Trophoblast cell (in vitro differentiated cells and primary cell): Measurements from ENCODE around the gene MICOS13.

Source experiments
- DNase-seq, 2 donors: peaks; one replicate each; pipeline ENCODE4 v3.0.0-alpha.2; 2016
- H2AFZ ChIP-seq: 2 replicates; pipeline ENCODE4 v1.6.1; 2013; ENCODE audit warnings: low read length, moderate library complexity, mild to moderate bottlenecking; ENCODE audit not compliant: insufficient read depth, poor library complexity
- H2AK5ac ChIP-seq: 2 replicates; pipeline ENCODE4 v1.6.1; 2013; ENCODE audit warnings: mild to moderate bottlenecking, low read length
- H2BK120ac ChIP-seq: 2 replicates; pipeline ENCODE4 v1.6.1; 2013; ENCODE audit warnings: low read length, mild to moderate bottlenecking, moderate library complexity; ENCODE audit not compliant: insufficient read depth, poor library complexity
- H2BK12ac ChIP-seq: 2 replicates; pipeline ENCODE4 v1.6.1; 2013; ENCODE audit warnings: mild to moderate bottlenecking, low read length, moderate library complexity
- H2BK5ac ChIP-seq: 2 replicates; pipeline ENCODE4 v1.6.1; 2013; ENCODE audit warnings: low read length, low read depth, moderate library complexity, mild to moderate bottlenecking; ENCODE audit not compliant: poor library complexity
- H3K14ac ChIP-seq: 2 replicates; pipeline ENCODE4 v1.6.1; 2013; ENCODE audit warnings: mild to moderate bottlenecking, low read length
- H3K18ac ChIP-seq: 2 replicates; pipeline ENCODE4 v1.6.1; 2013; ENCODE audit warnings: mild to moderate bottlenecking, low read length
- H3K23ac ChIP-seq: 2 replicates; pipeline ENCODE4 v1.6.1; 2013; ENCODE audit warnings: low read length
- H3K27ac ChIP-seq: 2 replicates; pipeline ENCODE4 v1.5.1; 2013; ENCODE audit warnings: low read depth, mild to moderate bottlenecking, inconsistent platforms, low read length, moderate library complexity
- H3K27me3 ChIP-seq: 2 replicates; pipeline ENCODE4 v1.6.1; 2013; ENCODE audit warnings: inconsistent platforms, mild to moderate bottlenecking, low read length, moderate library complexity; ENCODE audit not compliant: insufficient read depth
- H3K36me3 ChIP-seq, 2 experiments: 1 replicate in 1 of 2; 2 replicates in 1 of 2; pipeline ENCODE4 v1.6.1; 2013; ENCODE audit warnings: low read length in 2 of 2, mild to moderate bottlenecking in 2 of 2, moderate library complexity in 1 of 2; ENCODE audit not compliant: insufficient read depth in 2 of 2, control insufficient read depth in 1 of 2
- H3K4ac ChIP-seq: 2 replicates; pipeline ENCODE4 v1.6.1; 2013; ENCODE audit warnings: low read depth, mild to moderate bottlenecking, low read length, moderate library complexity
- H3K4me1 ChIP-seq, 2 experiments: 1 replicate in 1 of 2; 2 replicates in 1 of 2; pipeline ENCODE4 v1.6.1; 2013; ENCODE audit warnings: low read length in 2 of 2, mild to moderate bottlenecking in 2 of 2, moderate library complexity in 1 of 2; ENCODE audit not compliant: insufficient read depth in 2 of 2, control insufficient read depth in 1 of 2
- H3K4me2 ChIP-seq: 2 replicates; pipeline ENCODE4 v1.6.1; 2013; ENCODE audit warnings: inconsistent platforms, mild to moderate bottlenecking, low read length, moderate library complexity
- H3K4me3 ChIP-seq: 2 replicates; pipeline ENCODE4 v1.5.1; 2013; ENCODE audit warnings: mild to moderate bottlenecking, low read depth, low read length, inconsistent platforms
- H3K79me1 ChIP-seq: one replicate; pipeline ENCODE4 v1.6.1; 2013; ENCODE audit warnings: low read length
- H3K79me2 ChIP-seq: 2 replicates; pipeline ENCODE4 v1.6.1; 2013; ENCODE audit warnings: low read length, mild to moderate bottlenecking; ENCODE audit not compliant: control insufficient read depth, insufficient read depth, poor library complexity
- H3K9ac ChIP-seq: 2 replicates; pipeline ENCODE4 v1.6.1; 2013; ENCODE audit warnings: mild to moderate bottlenecking, low read length
- H3K9me3 ChIP-seq: 2 replicates; pipeline ENCODE4 v1.6.1; 2013; ENCODE audit warnings: low read depth, mild to moderate bottlenecking, control low read depth, inconsistent platforms, low read length; ENCODE audit not compliant: insufficient read depth
- H4K12ac ChIP-seq: 2 replicates; pipeline ENCODE4 v1.6.1; 2013; ENCODE audit warnings: low read depth, mild to moderate bottlenecking, low read length, moderate library complexity
- H4K8ac ChIP-seq: 2 replicates; pipeline ENCODE4 v1.6.1; 2013; ENCODE audit warnings: low read depth, mild to moderate bottlenecking, low read length, moderate library complexity
- H4K91ac ChIP-seq: one replicate; pipeline ENCODE4 v1.6.1; 2013; ENCODE audit warnings: low read depth, mild to moderate bottlenecking, low read length, moderate library complexity
- WGBS: extraction: QIAGEN DNeasy Blood & Tissue Kit; methylation state at CpG from one replicate; pipeline ENCODE4 v1.1.7; 2013; ENCODE audit warnings: missing lambda C conversion rate; ENCODE audit not compliant: insufficient read length, insufficient coverage; ENCODE audit errors: extremely low coverage; 5-methylcytosine and 5-hydroxymethylcytosine counted together

The MICOS13 gene

DNA sequence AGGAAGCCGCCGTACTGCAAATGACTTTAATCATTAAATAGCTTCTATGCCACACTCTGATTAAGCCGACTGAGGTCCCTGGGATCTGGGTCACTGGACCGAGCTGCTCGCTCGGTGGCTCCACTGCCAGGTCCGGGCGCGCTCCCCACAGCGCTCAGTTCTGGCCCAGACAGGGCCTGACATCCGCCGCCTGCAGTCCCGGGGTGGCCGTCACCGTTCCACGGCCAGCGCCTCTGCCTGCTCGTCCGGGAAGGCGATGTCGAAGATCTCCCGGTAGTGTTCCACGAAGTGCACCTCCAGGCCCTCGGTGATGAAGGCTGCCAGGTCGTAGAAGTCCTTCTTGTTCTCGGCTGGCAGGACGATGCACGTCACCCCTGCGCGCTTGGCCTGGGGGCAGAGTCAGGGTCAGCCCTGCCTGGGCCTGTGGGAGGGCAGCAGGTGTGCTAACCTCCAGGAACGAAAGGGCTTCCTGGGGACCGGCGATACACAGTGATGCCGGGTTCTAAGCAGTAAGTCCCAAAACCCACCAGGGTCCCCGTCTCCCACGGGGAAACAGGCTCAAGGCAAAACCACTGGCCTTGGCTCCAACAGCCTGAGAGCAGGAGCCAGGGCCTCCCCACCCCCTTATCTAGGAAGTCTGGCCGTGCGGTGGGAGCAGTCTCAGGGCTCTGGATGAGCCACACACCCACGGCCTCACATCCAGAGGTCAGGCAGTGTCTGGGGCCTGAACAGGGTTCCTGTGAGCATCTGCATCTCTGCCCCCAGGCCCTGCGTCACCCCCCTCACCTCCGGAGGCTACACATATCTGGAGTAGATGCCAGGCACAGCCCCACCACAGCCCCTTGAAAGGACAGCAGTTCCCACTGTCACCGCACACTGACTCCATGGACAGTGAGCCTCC lies 11.8 kb upstream of the MICOS13 start:
- Histone ChIP-seq H3K79me1 (peaks cover 7% of the 10 kb centered on the region), H2BK12ac (no peak overlapping the region), H2AFZ (no peak overlapping the region)

DNA sequence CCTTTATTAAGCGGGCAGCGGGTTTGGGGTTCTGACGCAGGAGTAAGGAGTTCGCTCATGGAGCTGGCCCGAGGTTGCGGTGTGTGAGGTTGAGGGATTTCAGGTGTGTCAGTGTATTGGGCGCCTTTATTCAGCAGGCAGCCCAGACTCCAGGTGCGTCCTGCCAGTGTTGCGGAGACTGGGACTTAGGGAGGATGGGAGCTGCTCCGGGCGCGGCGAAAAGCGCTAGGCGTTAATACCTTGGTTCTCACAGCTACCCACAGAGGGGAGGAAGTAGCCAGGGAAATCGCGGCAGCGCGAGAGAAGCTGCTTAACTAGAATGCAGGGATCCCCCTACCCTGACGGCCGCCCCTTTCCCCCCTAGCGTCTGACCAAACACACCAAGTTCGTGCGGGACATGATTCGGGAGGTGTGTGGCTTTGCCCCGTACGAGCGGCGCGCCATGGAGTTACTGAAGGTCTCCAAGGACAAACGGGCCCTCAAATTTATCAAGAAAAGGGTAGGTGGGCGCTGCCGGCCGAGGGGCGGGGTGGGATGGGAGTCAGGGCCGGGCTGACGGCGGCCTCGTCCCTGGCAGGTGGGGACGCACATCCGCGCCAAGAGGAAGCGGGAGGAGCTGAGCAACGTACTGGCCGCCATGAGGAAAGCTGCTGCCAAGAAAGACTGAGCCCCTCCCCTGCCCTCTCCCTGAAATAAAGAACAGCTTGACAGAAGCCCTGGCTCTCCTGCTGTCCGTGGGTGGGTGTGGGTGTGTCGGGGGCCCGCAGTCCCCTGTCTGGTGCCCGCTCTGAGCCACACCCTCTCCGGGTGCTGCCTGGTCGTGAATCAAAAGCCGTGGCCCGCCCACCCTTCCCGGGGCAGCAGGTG lies 10.9 kb upstream of the MICOS13 start:
- peaks cover 50 to 51% of the 10 kb centered on the region in 2 experiments for H3K36me3 ChIP-seq
- H3K4ac ChIP-seq = peak overlapping the region; percentile 99
- H3K27ac ChIP-seq = no peak overlapping the region
- H3K4me1 ChIP-seq = peaks cover 10 to 15% of the 10 kb centered on the region in 2 experiments
- peak overlapping the region; percentile 99 for H3K14ac ChIP-seq
- no peaks in the 10 kb centered on the region for H3K27me3 ChIP-seq
- H4K12ac ChIP-seq = peak overlapping the region; percentile 3
- H2AFZ ChIP-seq = no peak overlapping the region
- peak overlapping the region; percentile 59 for H3K4me2 ChIP-seq
- H3K79me2 ChIP-seq = peaks cover 31% of the 10 kb centered on the region
- no peak overlapping the region for H2BK5ac ChIP-seq
- no peak overlapping the region for H2BK12ac ChIP-seq
- peak in 1 of 2 donors; percentile 47 for DNase-seq
- H4K8ac ChIP-seq = no peak overlapping the region
- H3K79me1 ChIP-seq = peaks cover 9% of the 10 kb centered on the region
- WGBS = no CpG with 5 or more reads among the region's 54 CpGs
- H3K9me3 ChIP-seq = no peaks in the 10 kb centered on the region
- H2AK5ac ChIP-seq = peak overlapping the region; percentile 9
- peak overlapping the region; percentile 98 for H3K9ac ChIP-seq
- peak overlapping the region; percentile 92 for H3K4me3 ChIP-seq
- peak overlapping the region; percentile 4 for H3K18ac ChIP-seq
- H4K91ac ChIP-seq = peak overlapping the region; percentile 86
- no peak overlapping the region for H3K23ac ChIP-seq
- H2BK120ac ChIP-seq = no peak overlapping the region

More for the DNA sequence above, 11.8 kb upstream of the MICOS13 start:
- no peak for DNase-seq
- H3K18ac ChIP-seq = no peak overlapping the region
- peaks cover 58 to 60% of the 10 kb centered on the region in 2 experiments for H3K36me3 ChIP-seq
- peak overlapping the region; percentile 23 for H3K9ac ChIP-seq
- H3K4me2 ChIP-seq = peak overlapping the region; percentile 59
- H4K91ac ChIP-seq = no peak overlapping the region
- H4K12ac ChIP-seq = no peak overlapping the region
- H3K27ac ChIP-seq = no peak overlapping the region
- H2BK5ac ChIP-seq = no peak overlapping the region
- no peak overlapping the region for H2BK120ac ChIP-seq
- no peak overlapping the region for H3K14ac ChIP-seq
- H3K4me1 ChIP-seq = peaks cover 8 to 11% of the 10 kb centered on the region in 2 experiments
- no peak overlapping the region for H2AK5ac ChIP-seq
- no peaks in the 10 kb centered on the region for H3K9me3 ChIP-seq
- peaks cover 31% of the 10 kb centered on the region for H3K79me2 ChIP-seq
- no CpG with 5 or more reads among the region's 42 CpGs for WGBS
- H3K27me3 ChIP-seq = no peaks in the 10 kb centered on the region
- peak overlapping the region; percentile 92 for H3K4me3 ChIP-seq
- H4K8ac ChIP-seq = no peak overlapping the region
- peak overlapping the region; percentile 99 for H3K4ac ChIP-seq
- H3K23ac ChIP-seq = no peak overlapping the region

- H3K79me1 ChIP-seq = peaks cover 9% of the 10 kb centered on the region
- H4K12ac ChIP-seq = peak within 1 kb of the TSS; percentile 91
- H3K23ac ChIP-seq = no peak within 1 kb of the TSS
- peaks cover 41 to 43% of the 10 kb centered on the region in 2 experiments for H3K36me3 ChIP-seq
- H3K9ac ChIP-seq = peak within 1 kb of the TSS; percentile 98
- H3K18ac ChIP-seq = peak within 1 kb of the TSS; percentile 90
- peak within 1 kb of the TSS; percentile 86 for H4K91ac ChIP-seq
- peak within 1 kb of the TSS; percentile 99 for H3K14ac ChIP-seq
- peak within 1 kb of the TSS; percentile 65 for H2BK120ac ChIP-seq
- peak; percentile 99 to 100 for DNase-seq
- H3K79me2 ChIP-seq = peaks cover 31% of the 10 kb centered on the region
- no peaks in the 10 kb centered on the region for H3K27me3 ChIP-seq
- no CpG with 5 or more reads among the region's 73 CpGs for WGBS
- peak within 1 kb of the TSS; percentile 59 for H3K4me2 ChIP-seq
- H3K4me1 ChIP-seq = peaks cover 11 to 16% of the 10 kb centered on the region in 2 experiments
- H2AK5ac ChIP-seq = peak within 1 kb of the TSS; percentile 94
- peak within 1 kb of the TSS; percentile 92 for H3K4me3 ChIP-seq
- H2BK5ac ChIP-seq = peak within 1 kb of the TSS; percentile 82
- H2BK12ac ChIP-seq = no peak within 1 kb of the TSS
- H3K4ac ChIP-seq = peak within 1 kb of the TSS; percentile 99
- H3K9me3 ChIP-seq = no peaks in the 10 kb centered on the region
- H4K8ac ChIP-seq = peak within 1 kb of the TSS; percentile 89
- H2AFZ ChIP-seq = peak within 1 kb of the TSS; percentile 63
- H3K27ac ChIP-seq = peak within 1 kb of the TSS; percentile 70
Measured at GRCh38 chr19:5690125-5690954, 10.0 kb upstream of the MICOS13 start, which contains the start of gene RPL36. Gene RPL36 (plus strand): TSS chr19:5690295. CDS start chr19:5690508, 213 bp downstream.
